ENCODE results near the gene RGS8. TPM values are rescaled to one million over a fixed set of nuclear protein-coding genes. Genes with fewer than 3 reads are reported as not detected.

The RGS8 gene
- total RNA-seq, 2 donors from 2014 or later = 0.04 to 0.08 TPM

- Mint-ChIP-seq H3K27ac (no peak overlapping the region), H3K36me3 (ENCODE audit: low read depth) (no peaks in the 10 kb centered on the region), H3K27me3 (peaks cover 21% of the 10 kb centered on the region), H3K4me3 (no peak overlapping the region), H3K9me3 (no peaks in the 10 kb centered on the region), H3K4me1 (no peaks in the 10 kb centered on the region)
- ATAC-seq (replicated peaks) = no peak
Measured at GRCh38 chr1:182670032-182670749, 14.2 kb downstream of the RGS8 start.

GRCh38 chr1:182669266-182669665 lies 15.1 kb downstream of the RGS8 start:
- Mint-ChIP-seq H3K36me3 (ENCODE audit: low read depth) (no peaks in the 10 kb centered on the region), H3K9me3 (no peaks in the 10 kb centered on the region), H3K27ac (no peak overlapping the region), H3K27me3 (peaks cover 21% of the 10 kb centered on the region), H3K4me3 (no peak overlapping the region), H3K4me1 (no peaks in the 10 kb centered on the region)
- ATAC-seq (replicated peaks) = no peak

GRCh38 chr1:182668521-182669054 lies 15.8 kb downstream of the RGS8 start:
- Mint-ChIP-seq H3K27ac (no peak overlapping the region), H3K4me3 (no peak overlapping the region), H3K36me3 (ENCODE audit: low read depth) (no peaks in the 10 kb centered on the region), H3K4me1 (no peaks in the 10 kb centered on the region), H3K9me3 (no peaks in the 10 kb centered on the region), H3K27me3 (peaks cover 16% of the 10 kb centered on the region)
- ATAC-seq (replicated peaks) = no peak

DNA sequence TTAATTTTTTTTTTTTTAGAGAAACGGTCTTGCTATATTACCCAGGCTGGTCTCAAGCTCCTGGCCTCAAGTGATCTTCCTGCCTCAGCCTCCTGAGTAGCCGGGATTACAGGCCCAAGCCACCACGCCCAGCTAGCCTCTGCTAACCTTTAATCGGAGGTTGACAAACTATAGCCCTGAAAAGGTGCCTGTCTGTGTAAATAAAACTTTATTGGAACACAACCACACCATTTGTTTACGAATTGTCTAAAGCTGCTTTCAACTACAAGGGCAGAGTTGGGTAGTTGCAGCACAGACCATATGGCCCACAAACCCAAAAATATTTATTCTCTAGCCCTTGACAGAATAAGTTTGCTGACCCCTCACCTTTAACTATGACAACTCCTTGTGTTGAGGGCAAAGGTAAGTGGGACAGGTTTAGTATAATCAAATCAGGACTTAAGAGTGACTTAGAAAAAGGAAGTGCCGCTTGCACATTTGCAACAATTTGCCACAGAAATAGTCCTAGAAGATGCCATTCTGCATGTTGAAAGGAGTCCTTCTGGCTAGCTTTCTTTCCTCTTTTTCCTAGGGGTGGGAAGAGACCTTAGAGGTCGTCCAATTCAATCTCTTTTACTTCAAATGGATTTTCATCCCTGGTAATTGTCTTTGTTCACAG lies 16.4 kb downstream of the RGS8 start:
- no peak overlapping the region for H3K4me3 Mint-ChIP-seq
- no peaks in the 10 kb centered on the region for H3K9me3 Mint-ChIP-seq
- peaks cover 16% of the 10 kb centered on the region for H3K27me3 Mint-ChIP-seq
- H3K27ac Mint-ChIP-seq = no peak overlapping the region
- no peaks in the 10 kb centered on the region for H3K36me3 Mint-ChIP-seq (ENCODE audit: low read depth)
- H3K4me1 Mint-ChIP-seq = no peaks in the 10 kb centered on the region
- no peak for ATAC-seq (replicated peaks)

DNA sequence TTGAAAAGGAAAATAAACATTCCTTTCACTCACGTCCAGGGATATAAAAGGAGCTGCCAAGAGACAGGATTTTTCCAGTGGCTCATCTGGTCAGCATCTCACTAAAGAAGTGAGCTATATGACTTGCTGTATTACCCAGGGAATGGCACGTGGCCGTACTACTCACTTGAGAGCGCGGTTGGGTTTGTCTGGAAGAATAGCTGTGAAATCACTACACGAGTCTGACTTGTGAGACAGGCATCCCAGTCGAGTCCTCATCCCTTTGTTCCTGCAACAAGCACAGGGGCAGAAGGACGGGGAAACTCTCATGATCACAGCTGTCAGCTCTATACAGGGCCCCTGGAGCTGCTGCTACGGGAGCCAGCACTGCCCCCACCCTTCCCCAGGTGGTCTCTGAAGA lies 17.7 kb downstream of the RGS8 start:
- Mint-ChIP-seq H3K4me1 (no peaks in the 10 kb centered on the region), H3K4me3 (no peak overlapping the region), H3K9me3 (no peaks in the 10 kb centered on the region), H3K27ac (no peak overlapping the region), H3K27me3 (peaks cover 9% of the 10 kb centered on the region), H3K36me3 (ENCODE audit: low read depth) (no peaks in the 10 kb centered on the region)
- ATAC-seq (replicated peaks) = no peak

GRCh38 chr1:182664296-182664695 lies 20.1 kb downstream of the RGS8 start:
- no peak for ATAC-seq (replicated peaks)
- Mint-ChIP-seq H3K27ac (no peak overlapping the region), H3K27me3 (no peaks in the 10 kb centered on the region), H3K36me3 (ENCODE audit: low read depth) (no peaks in the 10 kb centered on the region), H3K4me3 (no peak overlapping the region), H3K9me3 (no peaks in the 10 kb centered on the region), H3K4me1 (no peaks in the 10 kb centered on the region)

GRCh38 chr1:182662956-182663355 lies 21.4 kb downstream of the RGS8 start:
- Mint-ChIP-seq H3K27me3 (no peaks in the 10 kb centered on the region), H3K4me3 (no peak overlapping the region), H3K36me3 (ENCODE audit: low read depth) (no peaks in the 10 kb centered on the region), H3K4me1 (no peaks in the 10 kb centered on the region), H3K27ac (no peak overlapping the region), H3K9me3 (no peaks in the 10 kb centered on the region)
- ATAC-seq (replicated peaks) = no peak

GRCh38 chr1:182662121-182662890 lies 22.1 kb downstream of the RGS8 start:
- ATAC-seq (replicated peaks) = no peak
- H3K9me3 Mint-ChIP-seq = no peaks in the 10 kb centered on the region
- H3K36me3 Mint-ChIP-seq (ENCODE audit: low read depth) = no peaks in the 10 kb centered on the region
- no peak overlapping the region for H3K27ac Mint-ChIP-seq
- no peaks in the 10 kb centered on the region for H3K27me3 Mint-ChIP-seq
- H3K4me3 Mint-ChIP-seq = no peak overlapping the region
- no peaks in the 10 kb centered on the region for H3K4me1 Mint-ChIP-seq

DNA sequence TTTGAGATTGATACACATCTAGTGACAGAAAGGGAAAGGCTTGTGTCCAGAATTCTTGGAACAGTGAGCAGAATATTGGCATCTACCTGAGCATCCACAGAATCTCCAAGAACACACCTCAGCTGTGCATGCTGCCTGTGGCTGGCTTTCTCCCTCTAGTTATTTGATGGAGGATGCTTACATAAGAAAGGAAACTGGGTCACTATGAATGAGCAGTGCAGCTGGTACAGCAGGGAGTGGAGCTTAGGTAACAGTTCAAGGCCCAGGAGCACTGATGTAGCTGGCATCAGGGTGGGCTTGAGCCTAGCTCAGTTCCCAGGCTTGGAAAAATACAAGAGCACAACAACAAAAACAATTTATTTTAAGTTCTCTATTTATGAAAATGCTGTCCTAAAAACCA lies 26.3 kb downstream of the RGS8 start:
- Mint-ChIP-seq H3K27me3 (no peaks in the 10 kb centered on the region), H3K36me3 (ENCODE audit: low read depth) (no peaks in the 10 kb centered on the region), H3K4me3 (no peak overlapping the region), H3K4me1 (no peaks in the 10 kb centered on the region), H3K27ac (no peak overlapping the region), H3K9me3 (no peaks in the 10 kb centered on the region)
- no peak for ATAC-seq (replicated peaks)

GRCh38 chr1:182656842-182657397 lies 27.5 kb downstream of the RGS8 start:
- ATAC-seq (replicated peaks) = no peak
- Mint-ChIP-seq H3K27me3 (no peaks in the 10 kb centered on the region), H3K27ac (no peak overlapping the region), H3K4me3 (no peak overlapping the region), H3K9me3 (no peaks in the 10 kb centered on the region), H3K4me1 (no peaks in the 10 kb centered on the region), H3K36me3 (ENCODE audit: low read depth) (no peaks in the 10 kb centered on the region)

DNA sequence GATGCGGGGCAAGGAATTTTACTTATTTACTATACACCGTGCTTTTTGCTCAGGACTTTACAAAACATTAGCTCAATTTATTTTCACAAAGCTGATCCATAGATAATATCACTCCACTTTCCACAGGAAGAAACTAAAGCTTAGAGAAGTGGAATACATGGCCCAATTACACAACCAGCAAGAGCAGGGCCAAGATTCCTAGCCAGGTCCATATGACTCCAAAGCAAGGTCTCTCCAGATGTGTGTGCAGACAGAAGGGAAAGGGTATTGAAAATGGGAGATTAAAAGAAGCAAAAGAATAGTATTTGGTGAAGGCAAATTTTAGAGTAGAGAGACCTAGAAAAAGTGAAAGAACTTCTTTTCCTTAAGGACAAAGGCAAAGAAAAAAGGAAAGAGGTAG lies 30.4 kb downstream of the RGS8 start:
- H3K4me1 Mint-ChIP-seq = no peaks in the 10 kb centered on the region
- no peak overlapping the region for H3K4me3 Mint-ChIP-seq
- H3K27me3 Mint-ChIP-seq = no peaks in the 10 kb centered on the region

DNA sequence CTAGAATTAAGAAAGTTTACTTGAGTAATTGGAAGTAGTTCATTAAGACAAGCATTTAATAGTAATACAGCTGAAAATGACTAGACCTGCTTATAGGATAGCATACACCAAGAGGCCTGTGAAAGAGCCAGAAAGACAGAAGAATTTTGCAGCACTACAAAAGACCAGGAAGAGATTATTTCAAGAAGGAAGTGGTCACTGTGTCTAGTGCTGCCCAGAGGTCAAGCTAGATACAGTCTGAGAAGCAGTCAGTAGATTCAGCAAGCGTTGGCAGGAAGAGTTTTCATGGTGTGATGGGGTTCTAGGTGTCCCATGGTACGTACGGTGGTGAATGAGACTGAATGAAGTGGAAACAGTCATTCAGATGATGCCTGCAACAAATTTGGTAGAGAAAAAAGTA lies 31.5 kb downstream of the RGS8 start:
- Mint-ChIP-seq H3K4me1 (no peaks in the 10 kb centered on the region), H3K27me3 (peaks cover 2% of the 10 kb centered on the region), H3K27ac (no peak overlapping the region), H3K36me3 (ENCODE audit: low read depth) (no peaks in the 10 kb centered on the region), H3K4me3 (no peak overlapping the region), H3K9me3 (no peaks in the 10 kb centered on the region)
- no peak for ATAC-seq (replicated peaks)

More for the DNA sequence above, 30.4 kb downstream of the RGS8 start:
- H3K27ac Mint-ChIP-seq = no peak overlapping the region
- ATAC-seq (replicated peaks) = no peak
- H3K36me3 Mint-ChIP-seq (ENCODE audit: low read depth) = no peaks in the 10 kb centered on the region
- no peaks in the 10 kb centered on the region for H3K9me3 Mint-ChIP-seq

- no peak overlapping the region for H3K27ac Mint-ChIP-seq
- no peaks in the 10 kb centered on the region for H3K4me1 Mint-ChIP-seq
- ATAC-seq (replicated peaks) = no peak
- peaks cover 3% of the 10 kb centered on the region for H3K27me3 Mint-ChIP-seq
- H3K4me3 Mint-ChIP-seq = no peak overlapping the region
- no peaks in the 10 kb centered on the region for H3K9me3 Mint-ChIP-seq
- H3K36me3 Mint-ChIP-seq (ENCODE audit: low read depth) = no peaks in the 10 kb centered on the region
Measured at GRCh38 chr1:182651339-182651724, 33.1 kb downstream of the RGS8 start.

GRCh38 chr1:182650678-182651338 lies 33.6 kb downstream of the RGS8 start:
- no peaks in the 10 kb centered on the region for H3K4me1 Mint-ChIP-seq
- no peak overlapping the region for H3K4me3 Mint-ChIP-seq
- H3K27me3 Mint-ChIP-seq = peaks cover 3% of the 10 kb centered on the region
- no peaks in the 10 kb centered on the region for H3K36me3 Mint-ChIP-seq (ENCODE audit: low read depth)
- H3K27ac Mint-ChIP-seq = no peak overlapping the region
- H3K9me3 Mint-ChIP-seq = no peaks in the 10 kb centered on the region
- no peak for ATAC-seq (replicated peaks)
